Suprapubic skin (tissue), 4 donors: Measurements from ENCODE around the gene CLCN2.

Experiments
- EP300 ChIP-seq: sonication (generic); formaldehyde crosslinking; IDR thresholded peaks from one replicate; pipeline ENCODE4 v1.6.1; 2017; ENCODE audit warnings: antibody characterized with exemption
- POLR2A ChIP-seq, 2 donors: fragments of 450-650 bp; IDR thresholded peaks; one replicate each; pipeline ENCODE4 v1.6.1; 2017; ENCODE audit warnings: antibody characterized with exemption in 2 of 2, mild to moderate bottlenecking in 2 of 2, moderate library complexity in 2 of 2
- POLR2AphosphoS5 ChIP-seq, 3 donors: sonication (generic); formaldehyde crosslinking; IDR thresholded peaks; one replicate each; pipeline ENCODE4 v1.6.1; 2017; ENCODE audit warnings: antibody characterized with exemption in 3 of 3
- TF ChIP-seq, protein P1 (sequence below), 2 donors: fragments of 200-600 bp in 1 of 2; fragments of 450-650 bp in 1 of 2; sonication (generic) in 1 of 2; IDR thresholded peaks; one replicate each; pipeline ENCODE4 v1.5.1; 2016 to 2019; ENCODE audit warnings: antibody characterized with exemption in 2 of 2, mild to moderate bottlenecking in 1 of 2, moderate library complexity in 1 of 2

- TF ChIP-seq, protein P1, sequence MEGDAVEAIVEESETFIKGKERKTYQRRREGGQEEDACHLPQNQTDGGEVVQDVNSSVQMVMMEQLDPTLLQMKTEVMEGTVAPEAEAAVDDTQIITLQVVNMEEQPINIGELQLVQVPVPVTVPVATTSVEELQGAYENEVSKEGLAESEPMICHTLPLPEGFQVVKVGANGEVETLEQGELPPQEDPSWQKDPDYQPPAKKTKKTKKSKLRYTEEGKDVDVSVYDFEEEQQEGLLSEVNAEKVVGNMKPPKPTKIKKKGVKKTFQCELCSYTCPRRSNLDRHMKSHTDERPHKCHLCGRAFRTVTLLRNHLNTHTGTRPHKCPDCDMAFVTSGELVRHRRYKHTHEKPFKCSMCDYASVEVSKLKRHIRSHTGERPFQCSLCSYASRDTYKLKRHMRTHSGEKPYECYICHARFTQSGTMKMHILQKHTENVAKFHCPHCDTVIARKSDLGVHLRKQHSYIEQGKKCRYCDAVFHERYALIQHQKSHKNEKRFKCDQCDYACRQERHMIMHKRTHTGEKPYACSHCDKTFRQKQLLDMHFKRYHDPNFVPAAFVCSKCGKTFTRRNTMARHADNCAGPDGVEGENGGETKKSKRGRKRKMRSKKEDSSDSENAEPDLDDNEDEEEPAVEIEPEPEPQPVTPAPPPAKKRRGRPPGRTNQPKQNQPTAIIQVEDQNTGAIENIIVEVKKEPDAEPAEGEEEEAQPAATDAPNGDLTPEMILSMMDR (IDR thresholded peaks at IDR 0.05) = no peak
- TF ChIP-seq POLR2AphosphoS5 (IDR thresholded peaks at IDR 0.05) = peak; percentile 26 to 36 (median 31)
- TF ChIP-seq EP300 = no peak
- TF ChIP-seq POLR2A (IDR thresholded peaks at IDR 0.05) = peak in 1 of 2 donors; percentile 76
These were observed 46.5 kb downstream of the CLCN2 start for GRCh38 chr3:184314700-184315542.
